ENCODE results near the gene GRID1.
A peak's percentile ranks its signal among the peaks of the same experiment; 100 is the strongest.

GRID1 gene

DNA sequence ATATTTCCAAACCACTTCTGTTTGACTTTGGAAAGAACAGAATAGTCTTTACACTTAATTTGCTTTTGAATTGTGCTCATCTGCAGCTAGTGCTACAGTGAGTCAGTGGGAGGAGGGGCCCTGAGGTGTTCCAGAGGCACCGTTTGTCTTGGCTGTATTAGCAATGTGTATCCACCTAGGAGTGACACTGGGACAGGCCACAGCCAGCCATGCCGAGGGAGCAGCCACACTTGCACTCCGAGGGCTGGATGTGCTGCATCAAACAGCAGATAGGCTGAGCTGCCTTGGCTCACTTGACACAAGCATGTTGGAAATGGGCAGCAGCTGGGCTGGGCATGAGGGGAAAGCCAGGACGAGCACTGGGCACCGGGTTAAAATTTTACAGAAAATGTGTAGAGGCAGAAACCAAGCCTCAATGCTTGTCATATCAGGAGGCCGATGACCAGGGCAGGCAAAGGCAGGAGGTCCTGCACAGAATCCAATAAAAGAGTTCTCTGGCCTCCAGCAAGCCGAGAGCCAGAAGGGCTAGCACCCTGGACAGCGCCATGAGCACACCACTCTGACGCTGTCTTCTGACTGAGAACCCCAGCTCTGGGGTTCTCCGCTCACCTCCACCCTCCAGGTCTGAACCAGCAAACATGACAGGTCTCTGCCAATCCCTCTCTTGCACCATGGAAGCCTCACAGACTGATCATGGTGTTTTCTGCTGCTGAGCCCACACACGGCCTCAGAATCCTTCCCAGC is 163.3 kb downstream of the GRID1 start:
- peaks cover 6% of the 10 kb centered on the region for H3K9me3 ChIP-seq (ENCODE audit: control insufficient read depth, low read length)
- DNase-seq (ENCODE audit: low read depth), result peak; percentile 24
- no peak overlapping the region for H3K9ac ChIP-seq (ENCODE audit: low read length)
- no peaks in the 10 kb centered on the region for H3K36me3 ChIP-seq (ENCODE audit: control insufficient read depth, insufficient read depth, low read length, severe bottlenecking)
- H3K4me1 ChIP-seq (ENCODE audit: control insufficient read depth, insufficient read depth, low read length), result no peaks in the 10 kb centered on the region
- H3K4me3 ChIP-seq (ENCODE audit: low read length), result no peak overlapping the region
- no peaks in the 10 kb centered on the region for H3K27me3 ChIP-seq (replicated peaks; ENCODE audit: control insufficient read depth, insufficient read depth, low read length)

DNA sequence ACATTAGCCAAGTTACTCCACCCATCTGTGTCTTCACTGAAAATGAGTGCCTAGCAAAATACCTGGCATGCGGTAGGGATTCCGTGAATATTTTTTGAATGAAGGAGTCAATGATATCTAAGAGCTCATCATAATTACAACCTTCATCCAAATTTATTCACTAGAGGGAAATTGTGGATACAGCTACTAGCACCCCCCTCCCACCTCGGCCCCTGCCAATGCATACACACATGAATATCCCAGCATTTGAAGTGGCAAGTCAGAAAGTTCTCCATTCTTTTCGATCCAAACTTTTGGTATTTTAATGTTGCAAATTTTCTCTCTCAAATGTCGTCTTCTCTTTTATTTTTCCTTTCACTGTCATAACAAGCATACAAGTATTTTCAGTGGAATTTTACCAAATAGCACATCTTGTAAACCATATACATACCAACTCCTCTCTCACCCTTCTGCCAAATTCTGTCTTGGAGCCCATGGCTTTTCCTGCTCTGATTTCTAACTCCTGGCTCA is 164.3 kb downstream of the GRID1 start:
- Histone ChIP-seq H3K9me3 (ENCODE audit: control insufficient read depth, low read length) (peaks cover 6% of the 10 kb centered on the region), H3K36me3 (ENCODE audit: control insufficient read depth, insufficient read depth, low read length, severe bottlenecking) (no peaks in the 10 kb centered on the region), H3K4me1 (ENCODE audit: control insufficient read depth, insufficient read depth, low read length) (no peaks in the 10 kb centered on the region), H3K27me3 (replicated peaks; ENCODE audit: control insufficient read depth, insufficient read depth, low read length) (peaks cover 3% of the 10 kb centered on the region), H3K9ac (ENCODE audit: low read length) (no peak overlapping the region), H3K4me3 (ENCODE audit: low read length) (no peak overlapping the region)
- DNase-seq (ENCODE audit: low read depth), result no peak

GRCh38 chr10:86200867-86201266 is 165.7 kb downstream of the GRID1 start:
- Histone ChIP-seq H3K4me3 (ENCODE audit: low read length) (no peak overlapping the region), H3K9ac (ENCODE audit: low read length) (no peak overlapping the region), H3K4me1 (ENCODE audit: control insufficient read depth, insufficient read depth, low read length) (no peaks in the 10 kb centered on the region), H3K27me3 (replicated peaks; ENCODE audit: control insufficient read depth, insufficient read depth, low read length) (peaks cover 3% of the 10 kb centered on the region), H3K9me3 (ENCODE audit: control insufficient read depth, low read length) (peaks cover 6% of the 10 kb centered on the region), H3K36me3 (ENCODE audit: control insufficient read depth, insufficient read depth, low read length, severe bottlenecking) (no peaks in the 10 kb centered on the region)
- DNase-seq (ENCODE audit: low read depth), result no peak

DNA sequence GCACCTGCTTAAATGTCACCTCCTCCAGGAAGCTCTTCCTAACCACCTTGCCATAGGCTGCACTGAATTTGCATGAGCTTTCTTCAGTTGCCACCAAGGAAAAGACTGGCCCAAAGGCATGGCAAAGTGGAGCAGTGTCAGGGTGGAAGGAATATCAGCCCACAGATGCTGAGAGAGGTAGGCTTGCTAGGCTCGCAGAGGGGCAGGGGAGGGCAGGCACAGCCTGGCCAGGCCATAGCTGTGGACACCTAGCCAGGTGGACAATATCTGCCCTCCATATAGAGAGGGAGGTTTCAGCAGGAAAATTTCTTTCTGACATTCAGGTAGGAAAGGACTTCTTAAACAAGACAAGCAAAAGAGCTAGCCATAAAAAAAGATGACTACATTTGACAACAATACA is 166.3 kb downstream of the GRID1 start:
- Histone ChIP-seq H3K27me3 (replicated peaks; ENCODE audit: control insufficient read depth, insufficient read depth, low read length) (peaks cover 3% of the 10 kb centered on the region), H3K4me1 (ENCODE audit: control insufficient read depth, insufficient read depth, low read length) (no peaks in the 10 kb centered on the region), H3K36me3 (ENCODE audit: control insufficient read depth, insufficient read depth, low read length, severe bottlenecking) (no peaks in the 10 kb centered on the region), H3K4me3 (ENCODE audit: low read length) (no peak overlapping the region), H3K9me3 (ENCODE audit: control insufficient read depth, low read length) (peaks cover 6% of the 10 kb centered on the region), H3K9ac (ENCODE audit: low read length) (no peak overlapping the region)
- DNase-seq (ENCODE audit: low read depth), result no peak

DNA sequence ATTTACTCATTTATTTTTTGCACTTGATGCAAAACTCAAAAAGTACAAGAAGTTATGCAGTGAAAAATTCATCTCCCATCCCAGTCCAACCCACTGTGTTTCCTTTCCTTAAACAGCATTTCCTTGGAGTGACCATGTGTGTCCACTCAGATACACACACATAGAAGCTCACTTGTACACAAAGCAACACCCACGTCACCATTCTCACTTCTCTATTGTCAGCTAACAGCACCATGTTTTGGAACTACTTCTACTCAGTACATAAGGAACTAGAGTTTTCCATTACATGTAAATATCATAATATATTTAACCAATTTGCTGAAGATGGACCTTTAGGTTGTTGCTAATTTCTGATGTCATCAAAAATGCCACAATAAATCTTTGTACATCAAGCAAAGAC is 167.6 kb downstream of the GRID1 start:
- Histone ChIP-seq H3K9ac (ENCODE audit: low read length) (no peak overlapping the region), H3K4me1 (ENCODE audit: control insufficient read depth, insufficient read depth, low read length) (no peaks in the 10 kb centered on the region), H3K4me3 (ENCODE audit: low read length) (no peak overlapping the region), H3K9me3 (ENCODE audit: control insufficient read depth, low read length) (peaks cover 6% of the 10 kb centered on the region), H3K36me3 (ENCODE audit: control insufficient read depth, insufficient read depth, low read length, severe bottlenecking) (no peaks in the 10 kb centered on the region), H3K27me3 (replicated peaks; ENCODE audit: control insufficient read depth, insufficient read depth, low read length) (peaks cover 4% of the 10 kb centered on the region)
- DNase-seq (ENCODE audit: low read depth), result no peak

DNA sequence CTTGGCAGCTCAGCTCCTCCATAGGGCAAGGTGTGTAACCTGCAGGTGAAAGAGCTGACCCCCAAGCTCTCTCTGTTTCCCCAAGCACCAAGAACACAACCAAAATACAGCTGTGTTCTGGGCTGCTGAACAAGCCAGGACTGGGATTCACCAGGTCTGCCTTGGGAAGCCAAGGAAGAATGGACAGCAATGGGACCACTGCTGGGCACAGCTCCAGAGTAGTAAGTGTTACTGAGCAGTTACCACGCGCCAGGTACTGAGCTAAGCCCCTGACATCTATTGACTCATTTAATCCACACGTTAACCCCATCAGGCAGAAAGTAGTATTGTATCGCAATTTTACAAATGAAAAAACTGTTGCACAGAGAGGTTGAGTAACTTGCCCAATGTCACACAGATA is 168.3 kb downstream of the GRID1 start:
- Histone ChIP-seq H3K4me3 (ENCODE audit: low read length) (no peak overlapping the region), H3K4me1 (ENCODE audit: control insufficient read depth, insufficient read depth, low read length) (no peaks in the 10 kb centered on the region), H3K9me3 (ENCODE audit: control insufficient read depth, low read length) (peaks cover 6% of the 10 kb centered on the region), H3K9ac (ENCODE audit: low read length) (no peak overlapping the region), H3K36me3 (ENCODE audit: control insufficient read depth, insufficient read depth, low read length, severe bottlenecking) (no peaks in the 10 kb centered on the region), H3K27me3 (replicated peaks; ENCODE audit: control insufficient read depth, insufficient read depth, low read length) (peaks cover 6% of the 10 kb centered on the region)
- no peak for DNase-seq (ENCODE audit: low read depth)

DNA sequence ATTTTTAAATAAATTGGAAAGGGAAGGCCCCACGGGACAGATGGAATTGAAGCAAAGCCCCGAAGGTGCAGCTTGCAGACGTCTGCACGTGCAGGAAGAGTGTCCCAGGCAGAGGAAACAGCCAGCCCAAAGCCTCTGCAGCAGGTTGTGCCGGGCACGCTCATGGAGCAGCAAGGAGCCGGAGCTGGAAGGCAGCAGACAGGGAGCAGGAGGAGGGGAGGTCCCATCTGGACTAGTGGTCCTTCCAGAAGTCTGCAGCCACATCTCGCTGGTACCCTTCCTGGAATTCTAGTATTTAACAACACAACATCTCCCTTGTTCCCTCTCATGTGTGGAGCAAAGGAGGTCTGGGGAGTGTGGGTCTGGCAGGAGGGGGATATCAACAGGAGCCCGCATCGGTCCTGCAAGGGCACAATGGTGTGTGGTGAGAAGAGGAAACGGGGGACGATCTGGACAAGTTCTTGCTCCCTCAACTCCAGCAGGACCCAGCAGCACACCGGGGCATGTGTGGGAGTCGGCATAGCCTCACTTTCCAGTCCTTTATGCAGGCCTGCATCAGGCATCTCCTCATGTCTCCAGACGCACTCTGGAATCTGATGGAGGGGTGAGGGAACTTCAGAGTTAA is 169.3 kb downstream of the GRID1 start:
- Histone ChIP-seq H3K4me3 (ENCODE audit: low read length) (no peak overlapping the region), H3K36me3 (ENCODE audit: control insufficient read depth, insufficient read depth, low read length, severe bottlenecking) (no peaks in the 10 kb centered on the region), H3K9ac (ENCODE audit: low read length) (no peak overlapping the region), H3K9me3 (ENCODE audit: control insufficient read depth, low read length) (peaks cover 6% of the 10 kb centered on the region), H3K4me1 (ENCODE audit: control insufficient read depth, insufficient read depth, low read length) (no peaks in the 10 kb centered on the region), H3K27me3 (replicated peaks; ENCODE audit: control insufficient read depth, insufficient read depth, low read length) (peaks cover 6% of the 10 kb centered on the region)
- no peak for DNase-seq (ENCODE audit: low read depth)

GRCh38 chr10:86195521-86196157 is 171.0 kb downstream of the GRID1 start:
- Histone ChIP-seq H3K4me1 (ENCODE audit: control insufficient read depth, insufficient read depth, low read length) (no peaks in the 10 kb centered on the region), H3K9ac (ENCODE audit: low read length) (no peak overlapping the region), H3K36me3 (ENCODE audit: control insufficient read depth, insufficient read depth, low read length, severe bottlenecking) (no peaks in the 10 kb centered on the region), H3K4me3 (ENCODE audit: low read length) (no peak overlapping the region), H3K9me3 (ENCODE audit: control insufficient read depth, low read length) (peaks cover under 1% of the 10 kb centered on the region), H3K27me3 (replicated peaks; ENCODE audit: control insufficient read depth, insufficient read depth, low read length) (peaks cover 6% of the 10 kb centered on the region)
- no peak for DNase-seq (ENCODE audit: low read depth)

DNA sequence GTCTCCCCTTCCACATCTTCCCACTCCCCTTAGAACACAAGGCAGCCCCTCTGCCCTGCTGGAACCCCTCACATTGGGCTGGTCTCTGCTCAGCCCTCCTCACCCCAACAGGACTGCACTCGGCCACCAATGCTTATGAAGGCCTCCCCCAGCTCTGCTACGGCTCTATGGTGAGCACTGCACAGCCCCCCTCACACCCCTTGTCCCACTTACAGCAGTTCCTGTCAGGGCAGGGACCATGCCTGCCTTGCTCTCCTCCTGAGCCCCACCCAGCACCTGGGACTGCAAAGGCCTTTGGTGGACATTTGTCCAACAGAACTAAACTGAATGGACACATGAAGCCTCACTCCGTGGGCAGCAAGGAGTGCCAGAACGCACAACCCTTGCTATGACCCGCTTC is 171.9 kb downstream of the GRID1 start:
- no peaks in the 10 kb centered on the region for H3K36me3 ChIP-seq (ENCODE audit: control insufficient read depth, insufficient read depth, low read length, severe bottlenecking)
- no peak overlapping the region for H3K9ac ChIP-seq (ENCODE audit: low read length)
- peaks cover 6% of the 10 kb centered on the region for H3K27me3 ChIP-seq (replicated peaks; ENCODE audit: control insufficient read depth, insufficient read depth, low read length)
- no peaks in the 10 kb centered on the region for H3K9me3 ChIP-seq (ENCODE audit: control insufficient read depth, low read length)
- H3K4me1 ChIP-seq (ENCODE audit: control insufficient read depth, insufficient read depth, low read length), result no peaks in the 10 kb centered on the region
- DNase-seq (ENCODE audit: low read depth), result no peak
- no peak overlapping the region for H3K4me3 ChIP-seq (ENCODE audit: low read length)

DNA sequence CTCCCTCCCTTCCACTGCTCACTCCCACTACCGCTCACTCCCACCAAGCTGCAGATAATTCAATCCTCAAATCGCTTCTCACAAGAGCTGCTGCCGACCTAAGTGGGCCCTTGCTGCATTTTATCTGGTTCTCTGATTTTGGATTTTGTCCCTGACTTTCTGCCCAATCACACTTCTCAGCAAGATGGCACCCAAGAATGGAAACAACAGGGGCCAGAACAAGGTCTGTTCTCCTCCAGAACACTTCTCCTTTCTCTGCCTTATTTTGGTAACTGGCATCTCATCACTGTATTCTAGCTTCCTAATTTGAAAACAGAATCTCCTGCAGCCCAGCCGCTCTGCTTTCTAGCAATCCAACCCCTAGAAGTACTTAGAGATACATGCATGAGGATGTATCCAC is 172.8 kb downstream of the GRID1 start:
- no peak for DNase-seq (ENCODE audit: low read depth)
- Histone ChIP-seq H3K27me3 (replicated peaks; ENCODE audit: control insufficient read depth, insufficient read depth, low read length) (peaks cover 6% of the 10 kb centered on the region), H3K4me3 (ENCODE audit: low read length) (no peak overlapping the region), H3K9me3 (ENCODE audit: control insufficient read depth, low read length) (no peaks in the 10 kb centered on the region), H3K4me1 (ENCODE audit: control insufficient read depth, insufficient read depth, low read length) (no peaks in the 10 kb centered on the region), H3K9ac (ENCODE audit: low read length) (no peak overlapping the region), H3K36me3 (ENCODE audit: control insufficient read depth, insufficient read depth, low read length, severe bottlenecking) (no peaks in the 10 kb centered on the region)

GRCh38 chr10:86192691-86193090 is 173.9 kb downstream of the GRID1 start:
- H3K27me3 ChIP-seq (replicated peaks; ENCODE audit: control insufficient read depth, insufficient read depth, low read length), result peaks cover 3% of the 10 kb centered on the region
- H3K4me1 ChIP-seq (ENCODE audit: control insufficient read depth, insufficient read depth, low read length), result no peaks in the 10 kb centered on the region
- no peak overlapping the region for H3K4me3 ChIP-seq (ENCODE audit: low read length)
- DNase-seq (ENCODE audit: low read depth), result no peak
- no peak overlapping the region for H3K9ac ChIP-seq (ENCODE audit: low read length)
- no peaks in the 10 kb centered on the region for H3K9me3 ChIP-seq (ENCODE audit: control insufficient read depth, low read length)
- no peaks in the 10 kb centered on the region for H3K36me3 ChIP-seq (ENCODE audit: control insufficient read depth, insufficient read depth, low read length, severe bottlenecking)
